CD4-positive, alpha-beta T cell treated with Interleukin-4 for 4 hours (primary cell): ENCODE data around the gene VPS25.
A peak's percentile ranks its signal among the peaks of the same experiment; 100 is the strongest.

Source experiments
- DNase-seq: peaks from one replicate; pipeline ENCODE4 v3.0.0-alpha.2; 2020

Gene VPS25

GRCh38 chr17:42796066-42796758 is 23.0 kb downstream of the VPS25 start:
- no peak for DNase-seq

DNA sequence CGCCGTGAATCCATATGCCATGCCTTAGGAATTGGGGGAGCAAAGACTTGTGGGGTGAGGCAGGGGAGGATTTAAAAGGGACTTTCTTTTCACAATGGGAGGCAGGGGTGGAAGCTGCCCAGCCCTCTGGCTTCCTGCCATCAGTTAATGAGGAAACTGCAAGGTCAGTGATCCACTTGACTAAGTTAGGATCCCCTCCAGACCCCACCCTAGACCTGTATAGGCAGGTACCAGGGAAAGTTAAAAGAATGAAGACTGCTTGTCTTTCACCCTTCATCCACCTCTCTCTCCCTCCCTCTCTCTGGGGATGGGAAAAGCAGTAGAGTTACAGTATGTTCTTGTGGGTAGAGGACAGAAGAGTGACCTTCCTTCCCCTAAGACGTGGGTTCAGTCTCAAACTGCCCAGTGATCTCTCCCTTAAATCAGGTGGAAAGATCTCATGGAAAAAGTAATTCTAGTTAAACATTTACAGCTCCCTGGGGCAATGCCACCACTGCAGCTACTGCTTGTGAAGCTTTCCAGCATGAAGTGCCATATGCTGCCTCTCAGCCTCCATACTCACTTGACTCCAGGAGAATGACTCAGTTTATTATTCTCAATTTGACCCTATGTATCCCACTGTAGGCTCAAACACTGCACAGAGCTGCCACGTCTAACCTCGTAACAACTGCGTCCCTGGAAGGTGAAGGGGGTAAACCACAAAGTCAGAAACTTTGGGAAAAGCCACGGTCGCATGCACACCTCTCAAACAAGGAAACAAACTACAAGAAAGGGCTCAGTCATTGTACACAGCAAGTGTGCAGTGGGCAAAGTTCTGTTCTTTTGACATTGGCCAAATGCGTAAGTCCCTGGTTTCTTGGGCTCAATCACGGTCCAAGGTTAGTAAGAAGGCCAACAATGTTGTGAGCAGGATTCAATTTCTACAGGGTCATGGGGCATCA is 24.1 kb downstream of the VPS25 start:
- no peak for DNase-seq

- DNase-seq, result no peak
Observed at GRCh38 chr17:42798011-42798382, 24.7 kb downstream of the VPS25 start.

DNA sequence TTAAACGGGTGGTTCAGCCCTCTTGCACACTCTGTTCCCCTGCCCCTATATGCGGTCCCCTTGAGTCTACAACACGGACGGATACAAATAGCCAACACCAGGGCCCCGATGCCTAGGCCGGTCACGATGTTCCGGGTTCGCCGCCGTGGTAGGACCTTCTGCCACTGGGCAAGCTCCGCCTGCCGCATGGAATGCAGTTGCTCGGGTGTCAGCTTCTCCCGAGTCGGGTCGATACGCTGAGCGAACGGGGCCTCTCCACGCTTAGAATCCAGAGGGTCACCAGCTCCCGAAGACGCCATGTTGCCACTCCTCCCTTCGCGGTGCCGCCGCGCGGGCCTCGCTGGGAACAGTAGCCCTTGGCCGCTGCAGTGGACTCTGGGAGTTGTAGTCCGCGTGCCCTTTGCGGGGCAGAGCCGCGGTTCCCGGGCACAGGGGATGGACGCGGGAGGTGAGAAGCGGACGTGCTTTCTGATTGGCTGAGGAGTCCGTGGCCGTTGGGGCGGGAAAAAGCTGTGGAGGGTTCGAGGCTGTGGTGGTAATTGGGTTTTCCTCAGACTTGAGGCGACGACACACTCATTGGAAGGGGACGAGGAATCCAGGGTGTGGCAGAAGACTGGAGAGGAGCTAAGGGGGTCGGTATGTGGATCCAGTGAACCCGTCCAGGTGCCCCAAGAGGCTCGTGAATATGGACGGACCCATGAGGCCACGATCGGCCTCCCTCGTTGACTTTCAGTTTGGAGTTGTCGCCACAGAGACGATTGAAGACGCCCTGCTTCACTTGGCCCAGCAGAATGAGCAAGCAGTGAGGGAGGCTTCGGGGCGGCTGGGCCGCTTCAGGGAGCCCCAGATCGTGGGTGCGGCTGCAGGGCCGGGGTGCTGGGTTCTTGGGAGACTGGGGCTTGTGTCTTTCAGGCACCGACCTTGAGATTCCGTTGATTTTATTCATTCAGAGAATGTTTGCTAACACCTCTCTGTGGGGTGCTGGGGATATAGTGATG is 25.4 kb downstream of the VPS25 start, which contains the start of the genes CNTD1 and COA3:
Gene CNTD1 (plus strand): TSS at position 479 of the 998 bp plus-strand sequence. CDS start 207 bp downstream, at position 686.
Gene COA3 (minus strand): TSS at position 322 of the 998 bp plus-strand sequence. CDS start 23 bp downstream, at position 299.
- peak; percentile 72 for DNase-seq

GRCh38 chr17:42803074-42803883 is 30.0 kb downstream of the VPS25 start:
- DNase-seq, result no peak

- no peak for DNase-seq
Observed at GRCh38 chr17:42804918-42805367, 31.7 kb downstream of the VPS25 start.

GRCh38 chr17:42806249-42806648 is 33.0 kb downstream of the VPS25 start:
- no peak for DNase-seq

DNA sequence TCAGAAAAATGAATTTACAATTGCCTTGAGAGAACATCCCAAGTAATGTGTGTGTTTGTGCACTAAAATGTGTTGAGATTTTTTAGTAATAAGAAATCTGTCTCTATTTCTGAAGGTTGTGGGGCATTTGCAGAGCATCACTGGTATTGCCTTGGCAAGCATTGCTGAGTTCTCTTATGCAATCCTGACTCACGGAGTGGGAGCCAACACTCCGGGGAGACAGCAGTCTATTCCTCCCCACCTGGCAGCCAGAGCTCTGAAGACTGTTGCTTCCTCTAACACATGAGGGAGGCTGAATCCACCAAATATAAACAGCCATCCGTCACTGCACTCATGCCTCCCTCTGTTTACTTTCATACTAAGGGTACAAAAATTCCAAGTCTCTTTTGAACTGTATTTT is 36.0 kb downstream of the VPS25 start:
- no peak for DNase-seq

DNA sequence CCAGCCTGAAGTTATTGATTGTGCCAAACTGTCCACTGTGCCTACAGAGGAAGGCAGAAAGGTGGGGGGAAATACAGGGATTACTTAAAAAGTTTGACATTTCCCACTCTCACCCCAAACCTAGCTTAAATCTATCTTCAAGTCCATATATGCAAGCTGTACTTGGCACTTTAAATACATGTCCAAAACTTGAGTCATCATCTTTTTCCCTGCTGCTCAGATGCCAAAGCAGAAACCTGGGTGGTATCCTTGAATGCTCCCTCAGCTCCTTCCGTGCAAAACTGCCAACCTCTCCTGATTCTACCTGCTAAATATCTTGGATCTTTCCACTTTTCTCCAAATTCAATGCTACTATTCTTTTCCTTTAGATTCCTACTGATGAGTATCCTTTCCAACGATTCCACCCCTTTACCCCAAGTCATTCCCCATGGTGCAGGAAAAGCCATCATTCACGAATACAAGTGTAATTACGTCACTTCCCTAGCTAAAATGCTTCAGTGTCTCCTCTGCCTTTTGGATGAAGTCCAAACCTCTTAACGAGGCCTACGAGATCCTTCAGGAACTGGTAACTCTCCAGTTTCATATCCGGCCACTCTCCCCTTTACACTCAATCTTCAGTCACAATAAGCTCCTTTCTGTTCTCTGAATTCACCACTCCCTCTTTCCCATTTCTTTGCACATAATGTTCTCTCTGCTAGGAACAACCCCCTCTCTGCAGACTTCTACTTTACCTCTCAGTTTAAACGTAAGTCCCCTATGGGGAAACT is 41.6 kb downstream of the VPS25 start:
- DNase-seq, result no peak

GRCh38 chr17:42817866-42818265 is 44.6 kb downstream of the VPS25 start:
- no peak for DNase-seq

GRCh38 chr17:42818379-42818778 is 45.1 kb downstream of the VPS25 start:
- DNase-seq, result no peak

- DNase-seq, result peak; percentile 64
Observed at GRCh38 chr17:42819939-42820535, 46.8 kb downstream of the VPS25 start.

DNA sequence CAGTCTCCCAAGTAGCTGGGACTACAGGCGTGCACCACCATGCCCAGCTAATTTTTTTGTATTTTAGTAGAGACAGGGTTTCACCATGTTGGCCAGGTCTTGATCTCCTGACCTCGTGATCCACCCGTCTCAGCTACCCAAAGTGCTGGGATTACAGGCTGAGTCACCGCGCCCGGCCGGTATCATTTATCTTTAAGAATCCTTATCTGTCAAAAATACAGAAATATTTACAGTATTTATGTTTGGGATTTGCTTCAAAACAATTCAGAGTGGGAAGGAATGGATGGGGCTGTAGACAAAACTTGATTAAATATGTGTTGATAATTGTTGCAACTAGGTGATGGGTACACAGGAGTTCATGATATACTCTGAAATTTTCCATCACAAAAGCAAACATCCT is 47.9 kb downstream of the VPS25 start:
- DNase-seq, result no peak

DNA sequence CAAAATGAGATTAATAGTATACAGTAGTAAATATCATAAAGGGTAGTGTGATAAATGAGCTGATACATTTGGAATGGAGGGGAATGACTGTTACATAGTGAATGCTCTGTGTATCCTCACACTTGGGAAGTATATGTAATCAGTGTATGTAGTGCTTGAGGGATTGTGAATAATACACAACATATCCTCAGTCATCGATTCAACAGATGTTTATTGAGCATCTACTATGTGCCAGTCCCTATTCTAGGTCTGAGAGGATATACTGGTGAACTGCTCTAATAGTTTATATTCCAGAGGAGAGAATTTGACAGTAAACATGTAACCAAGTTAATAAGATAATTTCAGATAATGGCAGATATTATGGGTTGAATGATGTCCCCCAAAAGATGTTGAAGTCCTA is 54.2 kb downstream of the VPS25 start:
- no peak for DNase-seq
